GM20000 (cell line): ENCODE results near the gene C1orf35.

Experiments used
- DNase-seq: peaks from one replicate; pipeline ENCODE4 v3.0.0; 2012; ENCODE audit warnings: low spot score
- TF ChIP-seq, protein P1 (sequence below): IDR thresholded peaks from 2 replicates; pipeline ENCODE4 v1.5.1; 2012; ENCODE audit warnings: mild to moderate bottlenecking, control low read depth; ENCODE audit errors: extremely low read depth, missing control alignments

C1orf35 gene

DNA sequence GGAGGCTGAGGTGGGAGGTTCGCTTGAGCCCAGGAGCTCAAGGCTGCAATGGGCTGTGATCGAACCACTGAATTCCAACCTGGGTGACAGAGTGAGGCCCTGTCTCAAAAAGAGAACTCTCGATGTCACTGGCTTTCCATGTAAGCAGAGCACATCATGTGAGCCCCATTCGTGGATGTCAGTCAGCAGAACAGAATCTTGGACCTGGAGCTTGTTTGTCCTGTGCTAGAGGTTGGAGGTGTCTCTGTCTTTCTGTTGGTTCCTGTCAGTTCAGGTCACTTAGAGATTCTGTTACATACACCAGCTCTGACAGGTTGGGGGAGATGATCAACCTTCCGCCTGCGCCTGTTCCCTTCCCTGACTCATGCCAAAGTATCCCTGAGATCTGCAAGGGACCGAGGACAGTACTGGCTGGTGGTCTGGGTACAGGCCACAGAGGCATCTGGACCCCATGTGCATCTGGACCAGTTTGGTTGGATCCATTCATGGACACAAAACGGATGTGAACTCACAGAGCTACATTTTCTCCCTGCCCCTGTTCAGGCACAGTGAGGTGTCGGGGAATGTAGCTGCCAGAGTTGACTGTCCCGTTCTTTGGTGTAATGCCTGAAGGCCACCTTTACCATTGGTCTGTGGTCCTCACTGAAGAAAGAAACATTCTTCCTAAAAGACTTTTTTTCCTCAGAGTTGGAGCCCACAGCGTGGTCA lies 10.6 kb downstream of the C1orf35 start:
- TF ChIP-seq, protein P1, sequence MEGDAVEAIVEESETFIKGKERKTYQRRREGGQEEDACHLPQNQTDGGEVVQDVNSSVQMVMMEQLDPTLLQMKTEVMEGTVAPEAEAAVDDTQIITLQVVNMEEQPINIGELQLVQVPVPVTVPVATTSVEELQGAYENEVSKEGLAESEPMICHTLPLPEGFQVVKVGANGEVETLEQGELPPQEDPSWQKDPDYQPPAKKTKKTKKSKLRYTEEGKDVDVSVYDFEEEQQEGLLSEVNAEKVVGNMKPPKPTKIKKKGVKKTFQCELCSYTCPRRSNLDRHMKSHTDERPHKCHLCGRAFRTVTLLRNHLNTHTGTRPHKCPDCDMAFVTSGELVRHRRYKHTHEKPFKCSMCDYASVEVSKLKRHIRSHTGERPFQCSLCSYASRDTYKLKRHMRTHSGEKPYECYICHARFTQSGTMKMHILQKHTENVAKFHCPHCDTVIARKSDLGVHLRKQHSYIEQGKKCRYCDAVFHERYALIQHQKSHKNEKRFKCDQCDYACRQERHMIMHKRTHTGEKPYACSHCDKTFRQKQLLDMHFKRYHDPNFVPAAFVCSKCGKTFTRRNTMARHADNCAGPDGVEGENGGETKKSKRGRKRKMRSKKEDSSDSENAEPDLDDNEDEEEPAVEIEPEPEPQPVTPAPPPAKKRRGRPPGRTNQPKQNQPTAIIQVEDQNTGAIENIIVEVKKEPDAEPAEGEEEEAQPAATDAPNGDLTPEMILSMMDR = no peak
- no peak for DNase-seq

- TF ChIP-seq, protein P1 = no peak
- no peak for DNase-seq
Observed at GRCh38 chr1:228091084-228091483, 12.0 kb downstream of the C1orf35 start.

DNA sequence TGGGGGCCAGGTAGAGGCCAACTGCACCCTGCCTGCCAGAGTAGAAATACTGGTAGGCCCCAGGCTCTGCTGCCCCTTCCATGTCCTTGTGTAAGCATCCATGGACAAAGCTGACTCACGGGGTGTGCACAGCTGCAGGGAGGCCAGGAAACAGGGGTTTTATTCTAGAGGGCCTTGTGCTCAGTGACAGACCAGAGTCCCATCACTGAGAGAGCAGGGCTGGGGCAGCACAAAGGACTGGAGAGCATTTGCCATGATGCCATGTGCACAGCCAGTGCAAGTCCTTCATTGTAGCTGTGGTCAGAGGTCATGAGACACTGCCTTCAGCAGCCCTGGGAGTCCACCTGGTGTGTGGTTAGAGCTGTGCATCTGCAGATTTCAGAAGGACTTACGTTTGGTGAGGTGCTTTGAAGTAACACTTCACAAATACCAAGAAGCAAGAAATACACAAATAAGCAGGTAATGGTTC lies 12.5 kb downstream of the C1orf35 start:
- no peak for DNase-seq
- TF ChIP-seq, protein P1 = no peak

- TF ChIP-seq, protein P1 = no peak
- DNase-seq = no peak
Observed at GRCh38 chr1:228089519-228090380, 13.4 kb downstream of the C1orf35 start.

DNA sequence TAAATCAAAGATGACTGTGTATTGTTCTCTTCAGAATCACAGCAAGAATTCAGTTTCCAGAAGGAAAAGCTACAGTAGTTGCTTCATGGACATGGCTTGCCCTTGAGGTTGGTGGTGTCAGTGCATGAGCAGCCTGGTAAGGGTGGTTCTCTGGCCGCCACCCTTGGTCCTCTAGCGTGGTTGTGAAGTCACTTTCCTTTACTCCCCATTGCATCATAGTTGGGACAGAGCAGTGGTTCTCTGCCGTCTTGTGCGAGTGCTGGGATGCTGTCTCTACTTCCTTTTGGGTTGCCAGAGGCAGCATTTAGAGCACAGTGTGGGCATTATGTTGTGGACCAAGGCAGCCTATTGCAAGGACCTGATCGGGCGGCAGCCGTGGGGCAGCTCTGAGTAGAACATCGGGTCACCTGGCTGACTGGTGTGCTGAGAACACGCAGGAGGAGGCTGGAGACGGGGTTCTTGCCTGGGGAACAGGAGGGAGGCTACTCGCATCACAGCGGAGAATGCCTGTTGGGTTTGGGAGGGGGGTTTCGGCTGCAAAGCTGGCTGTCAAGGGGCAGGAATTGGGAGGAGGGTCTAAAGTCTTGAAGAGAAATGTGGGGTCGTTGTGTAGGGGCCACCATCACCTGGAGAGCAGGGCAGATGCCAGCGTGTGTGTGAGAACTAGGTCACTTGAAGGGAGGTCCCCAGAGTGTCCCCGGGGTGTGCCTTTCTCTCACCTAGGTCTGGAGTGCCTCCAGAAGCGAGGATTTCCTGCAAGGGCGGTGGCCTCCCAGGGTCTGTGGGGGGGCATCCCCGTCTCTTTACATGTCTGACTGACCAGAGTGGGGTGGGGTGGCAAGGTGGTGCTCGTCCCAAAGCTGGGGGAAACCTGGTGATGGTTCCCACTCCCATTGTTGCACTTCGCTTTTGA lies 14.3 kb downstream of the C1orf35 start:
- TF ChIP-seq, protein P1 = no peak

DNA sequence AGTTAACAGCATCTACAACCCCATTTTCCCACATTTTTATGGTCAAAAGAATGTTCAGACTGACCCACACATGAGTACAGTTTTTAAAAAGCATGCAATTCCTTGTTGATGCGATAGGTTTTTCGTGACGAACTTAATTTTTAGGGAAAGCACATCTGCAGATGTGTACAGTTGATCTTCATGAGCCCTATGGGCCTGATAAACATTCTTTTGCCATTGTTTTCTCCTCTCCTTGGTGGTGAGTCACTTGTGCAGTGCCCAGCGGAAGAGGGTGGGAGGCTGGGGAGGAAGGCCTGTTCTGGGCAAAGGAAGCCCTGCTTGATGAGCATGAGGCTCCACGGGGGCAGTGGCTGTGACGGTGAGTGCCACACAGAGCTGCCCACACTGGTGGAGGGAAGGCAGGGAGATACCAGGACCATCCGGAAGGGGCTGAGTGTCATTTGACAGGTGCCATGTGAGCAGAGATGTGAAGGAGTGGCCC lies 15.3 kb downstream of the C1orf35 start:
- TF ChIP-seq, protein P1 = no peak
- no peak for DNase-seq

More for the DNA sequence above, 14.3 kb downstream of the C1orf35 start:
- no peak for DNase-seq
